HG02571 (cell line): ENCODE data around the gene CCER1.
"Not testable (repeated sequence)": the region's sequence is repeated elsewhere in the genome, so short reads cannot be mapped to it uniquely, and the experiment has no call there.

Source experiments
- ATAC-seq: cut with Tn5 transposase; IDR thresholded peaks from one replicate; pipeline ENCODE4 v1.9.1; 2021; ENCODE audit warnings: mild to moderate bottlenecking, moderate library complexity; ENCODE audit not compliant: unreplicated experiment

The CCER1 gene, protein sequence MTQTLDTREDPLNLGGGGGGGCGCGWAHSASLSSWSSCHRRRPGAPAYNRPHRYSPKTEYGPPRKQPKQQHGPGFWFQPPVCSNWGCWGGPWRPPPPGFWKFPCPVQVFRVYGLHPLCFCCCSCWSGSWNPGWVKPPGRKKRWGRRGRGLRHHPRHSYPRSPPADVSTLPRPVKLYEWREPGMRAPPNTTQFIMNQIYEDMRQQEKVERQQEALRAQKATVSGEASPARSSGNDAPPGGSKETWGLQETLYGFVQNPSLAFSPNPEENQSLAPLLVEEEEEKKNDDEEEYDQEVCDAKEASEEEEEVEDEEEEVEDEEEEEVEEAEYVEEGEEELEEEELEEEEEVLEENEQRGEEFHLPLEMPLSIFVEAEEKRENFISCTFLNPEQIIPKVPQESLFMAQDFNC

DNA sequence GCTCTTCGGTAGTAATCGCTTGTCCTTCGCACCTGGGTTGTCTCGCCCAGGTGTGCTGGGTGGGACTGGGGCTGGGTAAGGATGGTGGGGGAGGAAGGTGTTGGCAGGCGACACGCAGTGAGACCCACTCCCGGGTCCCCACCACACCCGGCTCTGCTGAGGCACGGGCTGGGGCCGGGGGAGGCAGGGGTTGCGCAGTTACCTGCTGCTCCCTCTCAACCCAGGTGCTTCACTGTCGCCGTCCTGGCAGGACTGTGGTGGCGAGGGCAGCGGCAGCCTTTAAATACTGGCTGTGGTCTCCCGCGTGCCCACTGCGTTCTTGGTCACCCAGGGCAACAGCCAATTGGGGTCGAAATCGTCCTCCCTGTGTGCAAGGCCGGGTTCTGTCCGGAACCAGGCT lies at the start of gene CCER1:
CCER1 (minus strand) TSS at position 256 of the 400 bp plus-strand sequence. CDS start 434 bp downstream, outside the sequence.
- ATAC-seq, result no peak

DNA sequence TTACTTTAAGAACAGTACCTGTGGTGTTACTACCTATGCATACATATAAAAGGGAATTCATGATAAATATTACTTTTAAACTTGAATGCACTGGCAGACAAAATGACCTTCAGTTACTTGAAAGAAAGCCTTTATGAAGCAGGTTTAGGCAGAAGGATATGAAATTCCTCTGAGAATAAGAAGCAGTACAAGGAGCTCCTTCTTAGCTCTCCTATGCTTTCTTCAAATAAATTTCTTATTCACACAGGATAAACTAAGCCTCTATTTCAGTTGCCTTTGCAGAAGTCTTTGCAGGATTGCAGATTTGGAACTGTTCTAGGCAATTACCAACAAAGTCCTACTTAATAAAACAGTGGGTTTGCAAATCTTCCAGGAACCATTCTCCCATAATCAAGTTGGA lies 48.8 kb upstream of the CCER1 start:
- no peak for ATAC-seq

DNA sequence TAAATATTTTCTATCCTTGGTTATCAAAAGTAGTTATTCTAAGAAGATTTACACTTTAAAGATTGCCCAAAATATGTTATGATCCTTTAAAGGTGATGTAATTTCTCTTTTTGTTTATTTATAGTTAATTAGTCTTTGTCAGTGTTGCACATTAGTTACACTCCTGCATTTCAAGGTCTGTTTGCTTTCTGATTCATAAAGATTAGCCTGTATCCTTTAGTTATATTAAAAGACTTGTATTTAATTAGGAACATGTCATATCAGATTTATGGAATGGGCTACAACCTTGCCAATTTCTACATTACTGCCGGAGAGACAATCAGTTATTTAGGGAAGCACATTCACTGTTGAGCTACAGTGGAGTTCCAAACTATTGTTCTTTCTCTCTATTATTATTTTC lies 46.3 kb upstream of the CCER1 start:
- no peak for ATAC-seq

DNA sequence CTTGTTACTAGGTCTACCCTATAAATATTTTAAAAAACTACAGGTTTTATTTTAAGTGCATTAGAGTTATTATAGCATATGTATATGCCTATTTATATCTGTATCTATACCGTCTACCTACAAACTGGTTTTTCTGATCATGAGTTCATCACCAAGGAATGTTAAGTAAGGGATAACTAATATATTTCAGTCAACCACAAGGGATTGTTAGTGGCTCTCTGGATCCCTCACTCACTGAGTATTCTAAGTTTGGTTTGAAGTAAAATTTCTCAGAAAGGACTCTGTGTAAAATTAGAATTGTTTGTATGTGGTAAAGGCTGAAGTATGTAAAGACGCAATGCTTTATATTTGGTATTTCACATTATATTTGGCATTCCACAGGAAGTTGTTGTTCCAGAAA lies 45.0 kb upstream of the CCER1 start:
- no peak for ATAC-seq

DNA sequence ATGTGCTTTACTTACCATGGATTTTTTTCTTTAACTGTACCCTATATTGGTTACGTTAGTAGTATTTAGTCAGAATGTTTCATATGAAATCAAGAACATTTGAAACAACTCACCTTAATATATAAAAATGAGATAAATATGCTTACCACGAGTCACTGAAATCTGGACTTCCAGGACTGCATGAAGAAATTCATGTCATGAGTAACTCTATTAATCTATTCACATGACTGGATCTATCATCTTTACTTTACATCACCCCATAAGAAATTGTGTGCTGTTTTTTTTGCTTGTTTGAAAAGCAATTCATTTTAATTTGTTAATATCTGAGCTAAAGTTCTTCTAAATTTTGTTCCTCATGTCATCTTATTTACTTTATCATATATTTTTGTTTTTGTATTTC lies 44.6 kb upstream of the CCER1 start:
- ATAC-seq, result no peak

DNA sequence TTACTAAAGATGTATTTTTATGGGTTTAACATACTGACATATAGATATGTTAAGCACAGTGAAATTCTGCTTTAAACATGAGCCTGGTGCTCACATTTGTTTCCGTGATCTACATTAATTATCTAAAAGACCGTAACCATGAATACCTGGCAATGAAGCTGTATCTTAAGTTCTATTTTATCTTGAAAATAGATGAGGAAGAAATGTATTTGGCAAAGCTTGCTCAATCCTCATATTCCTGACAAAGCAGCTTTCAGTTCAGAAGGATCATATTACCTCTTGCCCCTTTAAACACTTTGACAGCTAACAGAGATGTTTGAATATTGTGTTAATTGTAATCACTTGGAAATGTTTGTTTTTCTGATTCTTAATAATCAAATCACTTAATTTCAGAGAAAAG lies 40.0 kb upstream of the CCER1 start:
- ATAC-seq, result no peak

DNA sequence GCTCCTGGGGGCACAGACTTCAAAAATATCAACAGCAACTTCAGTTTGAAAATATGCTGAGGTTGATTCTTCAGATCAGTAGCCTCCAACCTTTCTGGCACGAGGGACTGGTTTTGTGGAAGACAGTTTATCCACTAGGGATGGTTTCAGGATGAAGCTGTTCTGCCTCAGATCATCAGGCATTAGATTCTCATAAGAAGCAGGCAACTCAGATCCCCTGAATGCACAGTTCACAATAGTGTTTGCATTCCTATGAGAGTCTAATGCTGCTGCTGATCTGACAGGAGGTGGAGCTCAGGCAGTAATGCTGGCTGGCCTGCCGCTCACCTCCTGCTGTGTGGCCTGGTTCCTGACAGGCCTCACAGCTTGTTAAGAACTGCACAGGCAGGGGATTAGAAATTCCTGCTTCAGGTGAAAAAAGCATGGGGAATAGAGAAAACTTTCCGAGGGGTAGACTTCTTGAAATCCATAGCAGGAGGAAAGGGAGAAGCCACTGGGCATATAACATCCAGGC lies 37.0 kb upstream of the CCER1 start:
- no peak for ATAC-seq

DNA sequence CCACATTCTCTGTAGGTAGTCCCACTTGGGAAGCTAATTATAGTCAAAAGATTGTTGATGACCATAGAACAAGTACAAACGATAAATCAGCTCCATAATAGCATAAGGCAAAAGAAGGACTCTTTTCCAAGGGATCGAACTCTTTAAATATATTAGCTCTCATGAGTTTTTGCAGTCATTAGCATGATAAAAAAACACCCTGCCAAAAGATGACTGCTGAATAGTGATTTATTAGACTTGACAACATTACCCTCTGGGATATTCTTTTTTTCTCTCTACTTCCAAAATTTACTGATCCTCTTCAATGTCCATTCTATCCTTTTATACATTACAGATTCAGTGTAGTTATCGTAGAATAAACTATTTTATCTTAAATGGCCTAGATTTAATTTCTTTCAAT lies 35.6 kb upstream of the CCER1 start:
- ATAC-seq, result no peak

DNA sequence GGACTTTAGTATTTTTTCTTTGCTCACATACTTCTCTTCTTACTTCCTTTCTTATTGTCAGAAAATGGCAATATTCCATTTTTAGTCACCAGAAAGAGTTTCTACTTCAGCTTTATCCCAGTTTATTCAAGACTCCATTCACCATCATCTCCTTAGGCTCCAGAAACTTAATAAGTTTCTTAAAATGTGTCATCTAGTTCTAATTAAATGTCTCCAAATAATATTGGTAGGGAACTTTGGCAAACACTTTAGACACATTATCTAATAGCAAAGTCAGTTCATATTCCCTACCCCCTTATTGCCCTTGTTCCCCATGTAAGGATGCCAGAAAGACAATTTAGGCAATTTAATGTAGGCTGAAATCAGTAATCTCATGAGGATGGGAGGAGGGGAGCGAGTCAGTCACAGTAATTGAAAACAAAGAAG lies 34.7 kb upstream of the CCER1 start:
- no peak for ATAC-seq

DNA sequence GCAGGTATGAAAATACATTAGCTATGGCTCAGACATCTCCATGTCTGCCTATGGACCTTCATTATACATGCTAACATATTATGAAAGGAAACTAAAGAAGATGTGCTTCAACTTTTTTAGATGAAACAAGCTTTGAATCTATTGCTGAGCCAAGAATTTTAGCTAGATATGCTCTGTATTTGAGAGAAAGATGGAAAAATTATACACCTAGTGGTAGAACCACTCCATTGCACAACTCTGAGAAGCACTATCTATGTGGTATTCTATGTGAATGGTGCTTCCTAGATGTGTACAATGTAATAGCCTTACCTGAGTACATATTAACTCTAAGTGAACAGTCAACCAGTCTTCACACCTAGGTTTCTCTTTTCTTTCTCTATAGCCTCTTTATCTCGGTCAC lies 32.5 kb upstream of the CCER1 start:
- no peak for ATAC-seq

DNA sequence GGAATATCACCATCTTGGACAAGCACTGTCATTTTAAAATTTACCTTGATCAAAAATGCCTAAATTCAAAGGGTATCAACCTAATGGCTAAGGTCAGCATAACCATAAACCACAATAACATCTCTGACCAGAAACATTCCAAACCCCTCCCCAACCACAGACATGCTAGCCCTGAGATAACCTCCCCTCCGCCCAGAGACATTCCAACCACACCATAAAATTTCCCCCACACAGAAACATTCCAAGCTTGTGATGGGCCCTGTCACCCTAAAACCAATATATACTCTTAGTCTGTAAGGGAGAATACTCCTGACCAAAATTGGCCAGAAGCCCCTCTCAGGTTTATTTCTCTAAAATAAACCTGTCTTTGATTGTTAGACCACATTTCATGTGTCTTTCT lies 32.1 kb upstream of the CCER1 start:
- ATAC-seq, result no peak

DNA sequence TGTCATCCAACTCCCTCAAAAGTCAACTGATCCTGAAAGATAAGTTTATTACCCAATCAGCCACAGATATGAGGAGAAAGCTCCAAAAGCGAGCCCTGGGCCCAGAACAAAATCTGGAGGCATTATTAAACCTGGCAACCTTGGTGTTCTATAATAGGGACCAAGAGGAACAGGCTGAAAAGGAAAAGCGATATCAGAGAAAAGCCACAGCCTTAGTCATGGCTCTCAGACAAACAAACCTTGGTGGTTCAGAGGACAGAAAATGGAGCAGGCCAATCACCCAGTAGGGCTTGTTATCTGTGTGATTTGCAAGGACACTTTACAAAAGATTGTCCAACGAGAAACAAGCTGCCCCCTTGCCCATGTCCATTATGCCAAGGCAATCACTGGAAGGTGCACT lies 30.4 kb upstream of the CCER1 start:
- not testable (repeated sequence) for ATAC-seq

DNA sequence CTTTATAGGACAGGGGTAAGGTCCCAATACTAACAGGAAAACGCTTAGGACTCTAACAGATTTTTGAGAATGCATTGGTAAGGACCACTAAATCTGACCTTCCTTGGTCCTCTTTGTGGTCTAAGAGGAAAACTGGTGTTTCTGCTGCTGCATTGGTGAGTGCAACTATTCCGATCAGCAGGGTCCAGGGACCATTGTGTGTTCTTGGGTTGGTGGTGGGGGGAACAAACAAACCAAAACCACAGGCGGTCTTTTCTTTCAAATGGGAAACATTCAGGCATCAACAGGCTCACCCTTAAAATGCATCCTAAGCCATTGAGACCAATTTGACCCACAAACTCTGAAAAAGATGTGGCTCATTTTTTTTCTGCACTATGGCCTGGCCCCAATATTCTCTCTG lies 29.1 kb upstream of the CCER1 start:
- ATAC-seq, result no peak

DNA sequence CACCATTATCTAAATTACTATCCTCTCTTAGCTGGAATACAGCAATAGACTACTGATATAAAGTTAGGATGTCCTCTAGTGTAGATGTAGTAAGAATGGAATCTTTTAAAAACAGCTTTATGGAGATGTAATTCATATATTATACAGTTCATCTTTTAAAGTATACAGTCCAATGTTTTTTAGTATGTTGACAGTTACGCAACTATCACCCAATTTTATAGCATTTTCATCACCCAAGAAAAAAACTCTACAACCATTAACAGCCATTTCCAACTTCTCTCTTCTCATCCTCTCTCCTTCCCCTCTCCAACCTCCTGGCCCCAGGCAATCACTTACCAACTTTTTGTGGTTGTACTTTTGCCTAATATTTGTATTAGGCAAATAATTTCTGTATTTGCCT lies 27.2 kb upstream of the CCER1 start:
- ATAC-seq, result no peak

DNA sequence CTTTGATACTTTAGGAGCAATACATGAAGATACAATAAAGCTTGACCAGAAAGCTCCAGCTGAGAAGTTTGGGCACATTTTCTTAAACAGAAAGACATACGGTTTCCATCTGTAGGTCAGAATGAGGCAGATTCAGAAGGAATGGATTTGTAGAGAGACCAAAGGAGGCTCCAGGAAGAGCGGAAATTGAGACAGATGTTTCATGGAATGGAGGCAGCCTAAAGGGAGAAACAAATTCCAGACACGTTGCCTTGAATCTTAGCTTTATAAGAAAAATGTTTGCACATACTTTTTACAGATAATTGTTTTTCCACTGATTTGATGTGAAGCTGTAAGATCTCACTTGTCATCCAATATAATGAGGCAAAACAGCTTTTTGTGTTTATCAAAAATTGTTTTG lies 25.0 kb upstream of the CCER1 start:
- no peak for ATAC-seq

DNA sequence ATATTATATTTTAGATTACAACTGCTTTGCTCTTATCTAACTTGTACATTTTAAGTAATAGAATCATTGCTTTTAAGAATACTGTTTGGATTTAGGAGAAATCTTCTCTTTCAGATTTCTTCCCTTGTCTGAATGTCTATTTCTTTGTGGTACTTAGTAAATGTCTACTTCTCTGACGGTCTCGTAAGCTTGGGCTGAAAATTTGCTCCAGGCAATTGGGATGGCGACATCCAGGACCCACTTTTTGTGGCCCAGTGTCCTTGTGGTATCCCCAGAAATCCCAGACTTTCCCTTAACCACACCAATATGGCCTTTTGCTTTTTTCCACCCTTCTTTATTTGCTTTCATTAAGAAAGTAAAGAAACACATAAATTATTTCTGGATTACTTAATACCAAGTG lies 24.0 kb upstream of the CCER1 start:
- ATAC-seq, result no peak

DNA sequence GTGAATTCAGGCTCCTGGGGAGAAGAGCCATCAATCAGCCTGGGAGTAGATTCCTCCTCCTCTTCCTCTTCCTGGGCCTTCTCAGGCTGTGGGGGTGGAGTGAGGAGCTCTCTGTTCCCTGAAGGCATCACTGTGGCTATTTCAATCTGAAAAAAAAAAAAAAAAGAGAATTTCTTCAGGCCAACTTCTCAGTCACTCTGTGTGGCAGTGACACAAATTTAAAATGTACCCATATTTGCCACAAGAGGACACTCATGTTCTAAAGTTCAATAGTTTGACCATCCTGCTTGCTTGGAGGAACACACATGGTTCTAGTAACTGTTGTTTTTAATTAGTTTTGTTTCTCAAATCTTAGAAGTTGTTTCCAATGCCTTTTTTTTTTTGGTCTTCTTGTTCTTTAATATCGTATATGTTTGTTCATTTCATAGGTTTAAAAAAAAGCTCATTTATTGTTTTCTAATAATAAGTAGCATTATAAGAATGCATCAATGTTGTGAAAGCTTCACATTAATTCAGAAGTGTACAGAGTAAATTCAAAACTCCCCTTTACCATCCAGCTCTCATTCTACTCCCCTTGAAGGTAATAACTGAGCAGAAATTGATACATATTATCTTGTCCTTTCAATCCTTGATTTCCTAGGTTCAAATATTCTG lies 23.3 kb upstream of the CCER1 start:
- ATAC-seq, result peak; percentile 82

DNA sequence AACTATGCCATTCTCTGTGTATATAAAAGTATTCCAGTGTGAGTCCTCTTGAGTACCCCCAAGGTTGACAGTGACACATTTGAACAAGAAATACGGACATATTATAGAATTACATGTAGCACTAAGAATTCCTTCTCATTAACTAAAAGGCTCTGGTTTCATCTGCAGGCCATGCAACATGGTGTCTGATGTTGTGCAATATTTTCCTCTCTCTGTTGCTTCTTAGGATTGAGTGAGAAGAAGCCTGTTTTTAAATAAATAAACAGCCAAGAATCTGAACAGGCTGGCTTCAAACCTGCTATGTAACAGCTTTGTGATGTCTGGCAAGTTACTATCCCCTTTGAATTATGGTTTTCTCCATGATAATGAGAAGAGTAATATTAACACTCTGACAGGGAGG lies 22.2 kb upstream of the CCER1 start:
- ATAC-seq, result no peak

DNA sequence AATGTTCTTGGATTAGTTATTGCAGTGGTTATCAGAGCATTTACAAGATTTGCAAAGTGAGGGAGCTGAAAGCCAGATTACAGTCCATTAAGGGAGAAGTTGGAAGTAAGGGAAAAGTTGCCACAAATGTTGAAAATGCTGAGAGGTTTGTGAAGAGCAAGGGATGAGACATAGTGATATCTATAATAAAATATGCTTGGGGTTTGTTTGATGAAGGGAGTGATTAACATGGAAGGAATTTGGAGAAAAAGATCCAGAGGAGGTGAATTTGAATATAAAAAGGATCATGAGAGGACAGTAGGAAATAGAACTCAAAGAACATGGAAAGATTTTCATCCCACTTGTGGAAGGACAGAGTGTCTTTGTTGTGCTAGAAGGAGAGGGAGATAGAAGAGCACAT lies 19.3 kb upstream of the CCER1 start:
- no peak for ATAC-seq

DNA sequence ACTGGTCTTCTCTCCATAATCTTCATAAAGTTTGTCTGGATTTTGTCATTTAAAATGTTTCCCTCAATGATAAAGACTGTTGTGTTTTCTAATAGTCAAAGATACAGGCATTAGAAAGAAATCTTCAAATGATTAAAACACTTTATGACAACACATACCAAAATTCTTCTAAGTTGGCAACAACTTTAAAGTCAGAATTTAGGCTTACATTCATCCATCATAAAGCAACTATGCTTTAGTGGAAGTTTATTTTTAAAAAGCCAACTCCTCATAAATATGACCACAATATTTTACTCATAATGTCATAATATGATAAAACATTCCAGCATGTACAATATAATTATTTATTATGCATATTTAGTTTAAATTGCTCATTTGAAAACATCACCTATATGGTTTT lies 17.2 kb upstream of the CCER1 start:
- ATAC-seq, result no peak

DNA sequence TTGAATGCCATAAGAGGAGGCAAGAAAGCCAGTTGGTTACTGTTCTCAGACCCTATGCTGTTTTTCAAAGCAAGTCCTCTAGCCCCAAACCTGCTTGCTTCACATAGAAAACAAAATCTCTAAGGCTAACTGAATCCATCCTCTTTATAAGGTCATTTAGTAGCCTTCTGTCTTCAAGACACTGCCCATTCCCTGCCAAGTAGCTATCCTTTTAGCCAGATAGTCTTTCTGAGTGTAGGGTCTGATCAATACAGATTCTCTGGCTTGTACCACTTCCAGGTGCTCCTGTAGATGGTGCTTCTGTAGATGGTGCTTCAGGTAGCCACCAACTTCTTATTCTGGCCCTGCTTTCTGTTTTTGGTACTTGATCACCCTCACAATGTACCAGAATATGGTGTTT lies 15.9 kb upstream of the CCER1 start:
- ATAC-seq, result no peak

DNA sequence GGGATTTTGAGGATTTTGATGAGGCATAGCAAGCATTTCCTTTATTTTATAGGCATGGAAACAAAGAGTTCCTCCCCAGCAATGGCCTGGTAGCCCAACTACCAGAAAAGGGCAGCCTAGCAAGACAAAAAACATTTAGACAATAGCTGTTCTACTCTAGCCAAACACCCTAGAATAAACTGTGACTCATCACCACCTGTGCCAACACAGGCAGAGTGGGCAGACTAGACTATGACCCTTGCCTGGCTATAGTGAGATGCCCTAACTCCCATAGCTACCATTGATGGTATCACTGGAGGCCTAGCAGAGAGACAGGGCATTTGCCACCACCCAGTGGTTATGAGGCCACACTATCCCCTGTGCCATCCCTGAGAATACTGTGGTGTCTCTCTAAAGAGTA lies 15.5 kb upstream of the CCER1 start:
- no peak for ATAC-seq
